GM19351 (cell line): ENCODE results near the gene MYO1C.
A peak's percentile ranks its signal among the peaks of the same experiment; 100 is the strongest.
"Not testable (repeated sequence)": the region's sequence is repeated elsewhere in the genome, so short reads cannot be mapped to it uniquely, and the experiment has no call there.

Source experiments
- ATAC-seq: cut with Tn5 transposase; IDR thresholded peaks from one replicate; pipeline ENCODE4 v1.9.1; 2021; ENCODE audit warnings: mild to moderate bottlenecking, moderate library complexity; ENCODE audit not compliant: unreplicated experiment

The MYO1C gene

DNA sequence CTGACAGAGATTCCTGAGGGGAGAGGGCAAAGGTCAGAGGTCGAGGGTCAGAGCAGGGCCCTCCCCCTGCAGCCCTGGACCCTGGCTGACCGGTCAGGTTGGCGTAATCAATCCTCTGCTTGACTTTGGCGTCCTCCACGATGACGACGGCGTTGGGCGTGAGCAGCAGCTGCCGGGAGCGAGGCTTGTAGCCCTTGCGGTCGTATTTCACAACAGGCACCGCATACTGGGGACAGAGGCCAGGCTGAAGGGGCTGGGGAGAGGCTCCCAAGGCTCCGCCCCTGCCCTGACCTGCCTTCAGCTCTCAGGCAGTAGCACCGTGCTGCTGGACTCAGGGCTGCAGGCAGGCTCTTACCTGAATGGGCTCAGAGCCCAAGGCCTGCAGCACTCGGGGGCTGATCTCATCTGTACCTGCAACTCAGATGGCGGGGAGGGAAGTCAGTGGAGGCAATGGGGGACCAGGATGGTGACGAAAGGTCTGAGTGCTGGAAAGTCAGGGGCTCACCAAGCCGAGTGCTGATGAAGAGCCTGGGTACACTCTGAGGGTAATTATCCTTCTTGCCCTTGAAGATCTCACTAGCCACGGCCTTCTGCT, 24.5 kb downstream of the MYO1C start:
- no peak for ATAC-seq

DNA sequence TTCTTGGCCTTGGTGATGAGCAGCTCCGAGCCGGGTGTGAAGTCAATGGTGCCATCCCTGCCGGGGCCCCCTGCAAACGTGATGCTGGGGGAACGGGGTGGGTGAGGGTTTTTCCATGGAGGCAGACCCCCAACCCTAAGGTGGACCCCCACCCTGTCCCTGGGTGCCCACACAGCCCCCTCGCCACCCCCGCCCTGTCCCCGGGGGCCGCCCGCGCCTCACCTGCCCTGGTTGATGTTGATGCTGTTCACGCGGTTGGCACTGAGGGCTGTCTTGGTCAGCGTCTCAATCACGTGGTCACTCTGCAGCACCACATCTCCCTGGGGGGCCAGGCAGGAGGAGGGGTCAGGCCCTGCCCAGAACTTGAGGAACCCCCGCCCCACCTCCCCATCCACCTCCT, 25.2 kb downstream of the MYO1C start:
- ATAC-seq: no peak

DNA sequence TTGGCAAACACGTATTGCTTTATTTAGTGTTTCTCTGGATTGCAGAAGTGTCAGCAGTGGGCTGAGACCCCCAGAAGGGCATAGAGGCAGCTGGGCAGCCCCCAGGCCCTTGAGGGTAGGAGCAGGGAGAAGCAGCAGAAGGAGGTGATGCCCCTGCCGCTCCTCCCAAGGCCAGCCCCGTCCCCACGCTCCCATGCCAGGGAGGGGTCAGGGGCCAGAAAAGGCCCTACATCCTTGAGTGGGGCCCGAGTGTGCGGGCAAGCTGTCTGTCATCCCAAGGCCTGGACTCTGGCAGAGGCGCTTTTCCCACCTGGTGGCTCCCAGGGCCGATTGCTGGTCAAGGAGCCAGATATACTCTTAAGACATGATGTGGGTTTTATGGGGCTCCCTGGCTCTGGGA, 28.3 kb downstream of the MYO1C start:
- ATAC-seq: no peak

GRCh38 chr17:1462164-1463112, 30.0 kb downstream of the MYO1C start:
- no peak for ATAC-seq

- ATAC-seq: no peak
Measured at GRCh38 chr17:1461198-1461944, 31.1 kb downstream of the MYO1C start.

DNA sequence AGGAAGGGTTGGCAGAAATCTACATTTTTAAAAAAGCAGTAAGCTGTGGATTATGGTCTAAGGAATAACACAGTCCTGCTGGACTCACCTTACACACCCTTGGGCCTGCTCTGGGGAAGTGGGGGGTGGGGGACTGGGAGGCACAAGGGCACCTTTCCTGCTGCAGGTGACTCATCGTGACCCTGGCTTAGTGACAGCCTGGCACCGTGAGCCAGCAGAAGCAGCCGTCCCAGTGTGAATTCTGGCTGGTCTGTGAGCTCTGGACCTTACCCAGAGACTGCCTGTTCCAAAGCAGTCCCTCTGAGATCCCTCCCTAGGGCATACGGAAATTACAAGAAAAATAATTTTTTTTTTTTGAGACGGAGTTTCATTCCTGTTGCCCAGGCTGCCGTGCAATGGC, 32.3 kb downstream of the MYO1C start:
- no peak for ATAC-seq

DNA sequence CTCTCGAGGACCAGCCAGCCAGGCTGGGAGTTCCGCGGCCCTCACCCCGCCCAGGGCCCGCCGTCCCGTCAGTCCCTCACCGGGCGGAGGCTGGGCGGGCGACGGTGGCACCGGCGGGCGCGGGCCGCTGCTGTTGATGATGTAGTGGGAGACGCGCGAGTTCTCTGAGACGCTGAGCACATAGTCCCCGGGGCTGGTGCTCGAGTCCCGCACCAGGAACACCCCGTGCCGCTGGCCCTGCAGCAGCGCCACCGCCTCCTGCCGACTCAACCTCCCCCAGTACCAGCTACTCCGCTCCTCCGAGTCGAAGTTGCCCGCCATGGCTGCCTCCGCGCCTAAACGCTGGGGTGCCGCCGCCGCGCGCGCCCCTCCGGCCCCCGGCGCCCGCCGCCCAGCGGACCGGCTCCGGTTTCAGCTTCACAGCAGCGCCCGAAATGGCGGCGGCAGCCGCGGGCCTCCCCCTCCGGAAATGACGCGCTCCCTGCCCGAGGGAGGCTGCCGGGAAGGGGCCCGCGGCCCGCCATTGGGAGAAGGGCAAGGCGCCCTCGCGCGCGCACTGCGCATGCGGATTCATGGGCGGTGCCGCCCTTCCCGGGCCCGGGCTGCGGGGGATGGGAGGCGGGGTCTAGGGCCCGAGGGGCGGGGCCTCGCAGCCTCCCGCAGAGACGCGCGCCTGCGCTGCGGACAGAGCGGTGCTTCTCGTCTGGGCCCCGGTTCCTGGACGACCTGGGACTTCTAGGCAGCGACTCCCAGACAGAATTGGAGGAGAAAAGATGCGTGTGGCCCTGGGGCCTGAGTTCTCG, 36.5 kb downstream of the MYO1C start, which contains the start of gene CRK:
TSS of gene CRK (minus strand) at position 436 of the 803 bp plus-strand sequence. CDS start at position 321, 115 bp downstream.
- ATAC-seq: peak; percentile 82

DNA sequence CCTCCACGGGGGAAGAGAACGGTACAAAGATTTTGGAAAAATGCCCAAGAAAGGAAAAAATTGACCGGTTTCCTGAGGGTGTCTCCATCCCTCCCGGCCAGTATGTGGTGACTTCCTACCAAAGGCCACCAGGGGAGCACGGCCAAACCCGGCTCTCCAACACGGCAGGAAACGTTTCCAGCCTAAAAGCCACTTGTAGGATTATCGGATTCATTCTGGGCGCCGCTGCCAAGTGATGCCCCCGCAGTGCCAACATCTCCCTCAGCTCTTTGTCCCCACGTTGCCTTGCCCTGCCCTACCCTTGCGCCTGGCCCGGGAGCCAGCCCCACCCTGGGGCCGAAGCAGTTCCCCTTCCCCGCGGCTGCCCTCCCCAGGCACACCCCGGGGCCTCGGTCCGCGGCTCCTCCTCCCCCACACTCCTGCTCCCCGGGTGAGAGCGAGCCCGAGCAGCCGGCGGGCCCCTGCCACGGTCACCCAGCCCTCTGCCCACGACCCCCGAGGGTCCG, 37.1 kb downstream of the MYO1C start:
- ATAC-seq: peak; percentile 39

GRCh38 chr17:1454541-1454940, 37.9 kb downstream of the MYO1C start:
- no peak for ATAC-seq

- not testable (repeated sequence) for ATAC-seq
Measured at GRCh38 chr17:1453694-1454093, 38.8 kb downstream of the MYO1C start.

GRCh38 chr17:1452836-1453235, 39.6 kb downstream of the MYO1C start:
- no peak for ATAC-seq

- not testable (repeated sequence) for ATAC-seq
Measured at GRCh38 chr17:1450261-1450660, 42.2 kb downstream of the MYO1C start.

GRCh38 chr17:1449412-1449967, 43.0 kb downstream of the MYO1C start:
- no peak for ATAC-seq

DNA sequence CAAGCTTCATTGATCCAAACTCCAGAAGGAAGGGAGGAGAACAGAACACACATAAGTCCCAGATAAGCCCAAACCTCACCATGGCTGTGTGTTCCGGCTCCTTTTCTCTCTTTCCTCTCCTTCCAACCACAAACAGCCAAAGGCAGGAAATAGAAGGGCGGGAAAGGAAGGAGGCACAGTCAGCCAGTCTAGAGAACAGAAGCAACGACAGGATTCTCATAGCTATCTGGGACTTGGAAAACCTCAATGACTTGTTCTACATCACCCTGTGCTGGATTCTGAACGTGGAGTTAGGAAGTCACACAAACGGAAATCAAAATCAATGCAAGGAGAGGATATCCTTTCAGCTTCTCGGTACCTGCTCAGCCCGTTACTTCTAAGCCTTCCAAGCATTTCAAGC, 45.4 kb downstream of the MYO1C start:
- ATAC-seq: no peak

GRCh38 chr17:1446201-1446600, 46.3 kb downstream of the MYO1C start:
- no peak for ATAC-seq

DNA sequence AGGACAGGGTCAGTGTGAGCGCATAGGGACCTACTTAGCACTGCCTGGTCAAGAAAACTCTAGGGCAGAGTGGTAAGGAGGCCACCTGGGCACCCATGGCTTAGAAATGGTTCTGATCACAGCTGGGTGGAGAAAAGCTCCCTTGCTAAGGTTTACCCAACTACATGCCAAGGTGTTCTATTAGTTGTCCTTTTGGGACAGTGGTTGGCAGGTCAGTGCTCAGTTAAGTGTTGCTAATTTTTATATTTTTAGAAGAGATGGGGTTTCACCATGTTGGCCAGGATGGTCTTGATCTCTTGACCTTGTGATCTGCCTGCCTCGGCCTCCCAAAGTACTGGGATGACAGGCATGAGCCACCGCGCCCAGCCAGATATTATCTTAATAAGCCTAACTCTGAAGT, 46.8 kb downstream of the MYO1C start:
- ATAC-seq: not testable (repeated sequence)

- ATAC-seq: not testable (repeated sequence)
Measured at GRCh38 chr17:1442721-1443120, 49.8 kb downstream of the MYO1C start.

GRCh38 chr17:1442187-1442586, 50.3 kb downstream of the MYO1C start:
- no peak for ATAC-seq

- ATAC-seq: no peak
Measured at GRCh38 chr17:1440921-1441320, 51.6 kb downstream of the MYO1C start.

- no peak for ATAC-seq
Measured at GRCh38 chr17:1438593-1439083, 53.8 kb downstream of the MYO1C start.
